Choroid plexus epithelial cell (primary cell): ENCODE results near the gene TKFC.
"Not testable (repeated sequence)": the region's sequence is repeated elsewhere in the genome, so short reads cannot be mapped to it uniquely, and the experiment has no call there.

Source experiments
- DNase-seq: peaks from one replicate; pipeline ENCODE4 v3.0.0-alpha.2; 2010; ENCODE audit warnings: low read depth
- H3K4me3 ChIP-seq: 2 replicates; pipeline ENCODE4 v1.5.1; 2011; ENCODE audit warnings: low read depth, mild to moderate bottlenecking, control low read depth, low read length, moderate library complexity
- CTCF ChIP-seq: conservative IDR thresholded peaks from 2 replicates; pipeline ENCODE4 v1.5.1; 2011; ENCODE audit warnings: low read depth, mild to moderate bottlenecking, control low read depth, inconsistent platforms, low read length, moderate library complexity

The TKFC gene

GRCh38 chr11:61378713-61379313 lies 45.8 kb downstream of the TKFC start:
- peak; percentile 98 for DNase-seq
- no peak overlapping the region for H3K4me3 ChIP-seq
- TF ChIP-seq CTCF, result no peak

GRCh38 chr11:61380884-61381283 lies 47.9 kb downstream of the TKFC start:
- TF ChIP-seq CTCF, result no peak
- DNase-seq, result no peak
- no peak overlapping the region for H3K4me3 ChIP-seq

GRCh38 chr11:61383859-61384258 lies 50.8 kb downstream of the TKFC start:
- H3K4me3 ChIP-seq, DNase-seq: not testable (repeated sequence)

- peak; percentile 69 for DNase-seq
- TF ChIP-seq CTCF, result peak; percentile 73
Measured at GRCh38 chr11:61384271-61385242, 51.5 kb downstream of the TKFC start.

GRCh38 chr11:61390161-61390560 lies 57.1 kb downstream of the TKFC start:
- no peak for DNase-seq
- TF ChIP-seq CTCF, result no peak
- H3K4me3 ChIP-seq, result no peak overlapping the region

More at GRCh38 chr11:61384271-61385242, 51.5 kb downstream of the TKFC start:
- H3K4me3 ChIP-seq, result no peak overlapping the region

GRCh38 chr11:61392981-61393595 lies 60.1 kb downstream of the TKFC start:
- peak; percentile 53 for TF ChIP-seq CTCF
- peak; percentile 53 for DNase-seq

More at GRCh38 chr11:61392981-61393595, 60.1 kb downstream of the TKFC start:
- peak overlapping the region; percentile 70 for H3K4me3 ChIP-seq
